Body of pancreas (tissue), 4 donors: ENCODE results near the gene WDR46.
"Not testable (repeated sequence)": the region's sequence is repeated elsewhere in the genome, so short reads cannot be mapped to it uniquely, and the experiment has no call there.

Source experiments
- POLR2A ChIP-seq, 3 donors: fragments of 450-650 bp; IDR thresholded peaks; one replicate each; pipeline ENCODE4 v1.6.1; 2016; ENCODE audit warnings: antibody characterized with exemption in 3 of 3, mild to moderate bottlenecking in 2 of 3
- TF ChIP-seq, protein P1 (sequence below), 7 experiments: fragments of 450-650 bp in 4 of 7; fragments of 200-600 bp in 3 of 7; sonication (generic) in 3 of 7; IDR thresholded peaks; one replicate each; pipeline ENCODE4 v1.5.1; 2016 to 2019; ENCODE audit warnings: antibody characterized with exemption in 7 of 7

GRCh38 chr6:33285214-33285613 lies 3.8 kb downstream of the WDR46 start:
- TF ChIP-seq POLR2A (IDR thresholded peaks at IDR 0.05), result not testable (repeated sequence)
- TF ChIP-seq, protein P1, sequence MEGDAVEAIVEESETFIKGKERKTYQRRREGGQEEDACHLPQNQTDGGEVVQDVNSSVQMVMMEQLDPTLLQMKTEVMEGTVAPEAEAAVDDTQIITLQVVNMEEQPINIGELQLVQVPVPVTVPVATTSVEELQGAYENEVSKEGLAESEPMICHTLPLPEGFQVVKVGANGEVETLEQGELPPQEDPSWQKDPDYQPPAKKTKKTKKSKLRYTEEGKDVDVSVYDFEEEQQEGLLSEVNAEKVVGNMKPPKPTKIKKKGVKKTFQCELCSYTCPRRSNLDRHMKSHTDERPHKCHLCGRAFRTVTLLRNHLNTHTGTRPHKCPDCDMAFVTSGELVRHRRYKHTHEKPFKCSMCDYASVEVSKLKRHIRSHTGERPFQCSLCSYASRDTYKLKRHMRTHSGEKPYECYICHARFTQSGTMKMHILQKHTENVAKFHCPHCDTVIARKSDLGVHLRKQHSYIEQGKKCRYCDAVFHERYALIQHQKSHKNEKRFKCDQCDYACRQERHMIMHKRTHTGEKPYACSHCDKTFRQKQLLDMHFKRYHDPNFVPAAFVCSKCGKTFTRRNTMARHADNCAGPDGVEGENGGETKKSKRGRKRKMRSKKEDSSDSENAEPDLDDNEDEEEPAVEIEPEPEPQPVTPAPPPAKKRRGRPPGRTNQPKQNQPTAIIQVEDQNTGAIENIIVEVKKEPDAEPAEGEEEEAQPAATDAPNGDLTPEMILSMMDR (IDR thresholded peaks at IDR 0.05), result not testable (repeated sequence)
